PFSK-1 (cell line): ENCODE results near the gene BPIFB3.

Experiments
- FOXP2 ChIP-seq: optimal IDR thresholded peaks from 2 replicates; pipeline ENCODE3; 2011; ENCODE audit warnings: borderline replicate concordance, control low read depth, inconsistent platforms; ENCODE audit not compliant: insufficient read depth; ENCODE audit errors: extremely low read length, extremely low read depth
- POLR2AphosphoS5 ChIP-seq: IDR thresholded peaks from 2 replicates; pipeline ENCODE4 v1.6.1; 2012; ENCODE audit warnings: low read depth, mild to moderate bottlenecking, control low read depth, low read length, moderate library complexity
- REST ChIP-seq, 2 experiments: IDR thresholded peaks; 2 replicates each; pipeline versions ENCODE4 v1.6.1 to v1.8.0; 2011 to 2012; ENCODE audit warnings: low read depth in 2 of 2, low read length in 2 of 2, control low read depth in 1 of 2, inconsistent platforms in 1 of 2, mild to moderate bottlenecking in 1 of 2, moderate library complexity in 1 of 2; ENCODE audit not compliant: insufficient read depth in 1 of 2
- SIN3A ChIP-seq: IDR thresholded peaks from 2 replicates; pipeline ENCODE4 v1.6.1; 2012; ENCODE audit warnings: mild to moderate bottlenecking, low read length, moderate library complexity, borderline replicate concordance; ENCODE audit not compliant: insufficient read depth
- TAF1 ChIP-seq: IDR thresholded peaks from 2 replicates; pipeline ENCODE4 v1.6.1; 2012; ENCODE audit warnings: low read length, control low read depth, borderline replicate concordance; ENCODE audit not compliant: insufficient read depth

Gene BPIFB3

GRCh38 chr20:33081411-33082154, 27.9 kb downstream of the BPIFB3 start:
- no peak for TF ChIP-seq POLR2AphosphoS5
- TF ChIP-seq REST (IDR thresholded peaks at IDR 0.05; ENCODE audit: insufficient read depth in 1 of 2, low read depth in 2 of 2, low read length in 2 of 2), result no peak
- TF ChIP-seq TAF1, result no peak
- TF ChIP-seq FOXP2, result no peak
- TF ChIP-seq SIN3A, result no peak

GRCh38 chr20:33082546-33082945, 28.8 kb downstream of the BPIFB3 start:
- TF ChIP-seq SIN3A (no peak), FOXP2 (no peak), POLR2AphosphoS5 (no peak), TAF1 (no peak), REST (IDR thresholded peaks at IDR 0.05; ENCODE audit: insufficient read depth in 1 of 2, low read depth in 2 of 2, low read length in 2 of 2) (no peak)

GRCh38 chr20:33083544-33084340, 30.0 kb downstream of the BPIFB3 start:
- TF ChIP-seq POLR2AphosphoS5 (no peak), REST (IDR thresholded peaks at IDR 0.05; ENCODE audit: insufficient read depth in 1 of 2, low read depth in 2 of 2, low read length in 2 of 2) (no peak), SIN3A (no peak), TAF1 (no peak), FOXP2 (no peak)

GRCh38 chr20:33084722-33085121, 31.0 kb downstream of the BPIFB3 start:
- TF ChIP-seq POLR2AphosphoS5 (no peak), TAF1 (no peak), FOXP2 (no peak), SIN3A (no peak), REST (IDR thresholded peaks at IDR 0.05; ENCODE audit: insufficient read depth in 1 of 2, low read depth in 2 of 2, low read length in 2 of 2) (no peak)

- TF ChIP-seq REST (IDR thresholded peaks at IDR 0.05; ENCODE audit: insufficient read depth in 1 of 2, low read depth in 2 of 2, low read length in 2 of 2) (no peak), TAF1 (no peak), SIN3A (no peak), POLR2AphosphoS5 (no peak), FOXP2 (no peak)
These were observed 32.5 kb downstream of the BPIFB3 start for GRCh38 chr20:33086052-33086722.
